ENCODE data around the gene COL4A6. TPM values are rescaled to one million over a fixed set of nuclear protein-coding genes. Genes with fewer than 3 reads are reported as not detected.

The COL4A6 gene
- polyA plus RNA-seq, 1 donor from 2014 or later: 1.6 TPM

DNA sequence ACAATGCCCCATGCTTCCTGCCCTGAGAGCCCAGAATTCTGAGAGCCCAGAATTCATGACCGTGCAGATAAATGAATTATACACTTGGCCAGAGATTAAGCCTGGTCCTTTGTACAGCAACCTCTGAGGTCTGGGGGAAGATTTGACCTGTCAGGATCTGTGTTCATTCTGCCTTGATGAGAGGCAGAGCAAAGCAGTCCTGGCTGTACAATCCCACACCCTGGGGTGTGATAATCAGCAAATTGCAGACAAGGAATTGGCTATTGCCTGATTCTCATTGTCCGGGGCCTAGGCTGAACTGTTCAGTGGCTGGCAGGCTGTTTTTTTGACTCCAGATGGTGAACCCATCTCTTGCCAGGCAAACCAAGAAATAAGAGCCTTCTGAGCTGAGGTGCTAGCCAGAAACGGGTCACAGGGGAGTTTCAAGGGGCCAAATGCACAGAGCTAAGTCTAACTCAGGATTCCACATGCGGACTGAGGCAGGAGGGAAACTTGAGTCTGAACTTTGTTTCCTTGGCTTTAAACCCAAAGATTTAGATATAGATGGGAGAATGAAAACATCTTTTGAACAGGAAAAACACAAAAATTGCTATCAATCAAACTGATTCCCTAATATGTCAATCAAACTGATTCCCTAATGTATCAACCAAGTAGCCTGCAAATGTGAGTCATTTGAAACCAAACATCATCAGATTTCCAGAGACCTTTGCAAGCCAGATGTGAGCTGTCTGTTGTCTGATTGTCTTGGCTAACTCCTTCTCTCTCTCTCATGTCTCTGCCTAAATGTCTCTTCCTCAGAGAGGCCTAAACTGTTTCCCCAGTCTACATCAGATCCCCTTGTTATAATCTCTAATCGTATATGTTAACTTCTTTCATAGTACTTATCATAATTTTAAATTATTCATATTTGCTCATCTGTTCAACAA, 187.3 kb downstream of the COL4A6 start:
- Histone ChIP-seq H3K79me2 (replicated peaks; ENCODE audit: insufficient read depth, low read length) (no peaks in the 10 kb centered on the region), H3K4me2 (ENCODE audit: low read length) (no peak overlapping the region), H3K27me3 (ENCODE audit: insufficient read depth, low read depth, low read length) (no peaks in the 10 kb centered on the region), H3K9me2 (ENCODE audit: insufficient read depth, low read length) (no peaks in the 10 kb centered on the region), H3K9ac (ENCODE audit: low read length) (no peak overlapping the region), H3K27ac (ENCODE audit: low read length) (no peak overlapping the region), H3K4me3 (ENCODE audit: low read length) (no peak overlapping the region), H2AFZ (ENCODE audit: low read depth, low read length) (no peak overlapping the region), H4K20me1 (ENCODE audit: insufficient read depth) (no peaks in the 10 kb centered on the region), H3F3A (ENCODE audit: insufficient read depth, low read length, poor library complexity, severe bottlenecking) (no peaks in the 10 kb centered on the region), H3K9me3 (ENCODE audit: low read length) (no peaks in the 10 kb centered on the region), H3K36me3 (ENCODE audit: insufficient read depth, low read length) (no peaks in the 10 kb centered on the region)
- TF ChIP-seq SMC3 (conservative IDR thresholded peaks at IDR 0.05; ENCODE audit: poor library complexity) (no peak), EP300 (conservative IDR thresholded peaks at IDR 0.05; ENCODE audit: poor library complexity, severe bottlenecking) (no peak), POLR2AphosphoS5 (IDR thresholded peaks at IDR 0.05) (no peak), RAD21 (conservative IDR thresholded peaks at IDR 0.05) (no peak), EZH2 (IDR thresholded peaks at IDR 0.05; ENCODE audit: borderline replicate concordance, insufficient read depth, low read length, poor library complexity, severe bottlenecking) (no peak), TAF1 (IDR thresholded peaks at IDR 0.05; ENCODE audit: low read depth) (no peak), MXI1 (conservative IDR thresholded peaks at IDR 0.05; ENCODE audit: poor library complexity, severe bottlenecking) (no peak)
- TF ChIP-seq, protein P1, sequence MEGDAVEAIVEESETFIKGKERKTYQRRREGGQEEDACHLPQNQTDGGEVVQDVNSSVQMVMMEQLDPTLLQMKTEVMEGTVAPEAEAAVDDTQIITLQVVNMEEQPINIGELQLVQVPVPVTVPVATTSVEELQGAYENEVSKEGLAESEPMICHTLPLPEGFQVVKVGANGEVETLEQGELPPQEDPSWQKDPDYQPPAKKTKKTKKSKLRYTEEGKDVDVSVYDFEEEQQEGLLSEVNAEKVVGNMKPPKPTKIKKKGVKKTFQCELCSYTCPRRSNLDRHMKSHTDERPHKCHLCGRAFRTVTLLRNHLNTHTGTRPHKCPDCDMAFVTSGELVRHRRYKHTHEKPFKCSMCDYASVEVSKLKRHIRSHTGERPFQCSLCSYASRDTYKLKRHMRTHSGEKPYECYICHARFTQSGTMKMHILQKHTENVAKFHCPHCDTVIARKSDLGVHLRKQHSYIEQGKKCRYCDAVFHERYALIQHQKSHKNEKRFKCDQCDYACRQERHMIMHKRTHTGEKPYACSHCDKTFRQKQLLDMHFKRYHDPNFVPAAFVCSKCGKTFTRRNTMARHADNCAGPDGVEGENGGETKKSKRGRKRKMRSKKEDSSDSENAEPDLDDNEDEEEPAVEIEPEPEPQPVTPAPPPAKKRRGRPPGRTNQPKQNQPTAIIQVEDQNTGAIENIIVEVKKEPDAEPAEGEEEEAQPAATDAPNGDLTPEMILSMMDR (IDR thresholded peaks at IDR 0.05; ENCODE audit: poor library complexity, severe bottlenecking): no peak
- TF ChIP-seq, protein P2, sequence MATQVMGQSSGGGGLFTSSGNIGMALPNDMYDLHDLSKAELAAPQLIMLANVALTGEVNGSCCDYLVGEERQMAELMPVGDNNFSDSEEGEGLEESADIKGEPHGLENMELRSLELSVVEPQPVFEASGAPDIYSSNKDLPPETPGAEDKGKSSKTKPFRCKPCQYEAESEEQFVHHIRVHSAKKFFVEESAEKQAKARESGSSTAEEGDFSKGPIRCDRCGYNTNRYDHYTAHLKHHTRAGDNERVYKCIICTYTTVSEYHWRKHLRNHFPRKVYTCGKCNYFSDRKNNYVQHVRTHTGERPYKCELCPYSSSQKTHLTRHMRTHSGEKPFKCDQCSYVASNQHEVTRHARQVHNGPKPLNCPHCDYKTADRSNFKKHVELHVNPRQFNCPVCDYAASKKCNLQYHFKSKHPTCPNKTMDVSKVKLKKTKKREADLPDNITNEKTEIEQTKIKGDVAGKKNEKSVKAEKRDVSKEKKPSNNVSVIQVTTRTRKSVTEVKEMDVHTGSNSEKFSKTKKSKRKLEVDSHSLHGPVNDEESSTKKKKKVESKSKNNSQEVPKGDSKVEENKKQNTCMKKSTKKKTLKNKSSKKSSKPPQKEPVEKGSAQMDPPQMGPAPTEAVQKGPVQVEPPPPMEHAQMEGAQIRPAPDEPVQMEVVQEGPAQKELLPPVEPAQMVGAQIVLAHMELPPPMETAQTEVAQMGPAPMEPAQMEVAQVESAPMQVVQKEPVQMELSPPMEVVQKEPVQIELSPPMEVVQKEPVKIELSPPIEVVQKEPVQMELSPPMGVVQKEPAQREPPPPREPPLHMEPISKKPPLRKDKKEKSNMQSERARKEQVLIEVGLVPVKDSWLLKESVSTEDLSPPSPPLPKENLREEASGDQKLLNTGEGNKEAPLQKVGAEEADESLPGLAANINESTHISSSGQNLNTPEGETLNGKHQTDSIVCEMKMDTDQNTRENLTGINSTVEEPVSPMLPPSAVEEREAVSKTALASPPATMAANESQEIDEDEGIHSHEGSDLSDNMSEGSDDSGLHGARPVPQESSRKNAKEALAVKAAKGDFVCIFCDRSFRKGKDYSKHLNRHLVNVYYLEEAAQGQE (IDR thresholded peaks at IDR 0.05; ENCODE audit: borderline replicate concordance): no peak

DNA sequence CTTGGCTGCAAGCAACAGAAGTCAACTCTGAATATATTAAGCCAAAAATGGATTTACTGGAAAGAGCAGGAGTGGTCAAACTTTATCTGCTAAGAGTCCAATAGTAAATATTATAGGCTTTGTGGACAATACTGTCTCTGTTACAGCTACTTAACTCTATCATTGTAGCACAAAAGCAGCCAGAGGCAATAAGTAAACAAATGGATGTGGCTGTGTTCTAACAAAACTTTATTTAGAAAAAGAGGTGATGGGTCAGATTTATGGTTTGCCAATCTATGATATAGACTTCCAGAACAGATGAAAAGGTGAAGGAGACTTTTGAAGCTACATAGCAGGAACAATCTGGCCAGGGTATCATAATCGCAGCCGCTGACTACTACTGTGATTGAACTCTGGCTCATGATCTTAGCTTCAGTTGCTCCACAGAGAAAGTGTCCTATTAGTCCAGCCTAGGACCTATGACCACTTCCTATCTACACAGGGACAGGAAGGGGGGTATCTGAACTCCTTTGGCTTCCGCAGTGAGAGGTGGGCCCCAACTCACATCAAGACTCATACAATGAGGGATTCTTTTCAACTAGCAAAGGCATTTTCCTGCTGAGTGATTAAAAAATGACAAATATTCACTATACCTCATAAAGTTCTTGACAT, 191.8 kb downstream of the COL4A6 start:
- Histone ChIP-seq H3K27ac (ENCODE audit: low read length) (no peak overlapping the region), H3K36me3 (ENCODE audit: insufficient read depth, low read length) (no peaks in the 10 kb centered on the region), H3K9ac (ENCODE audit: low read length) (no peak overlapping the region), H3K27me3 (ENCODE audit: insufficient read depth, low read depth, low read length) (no peaks in the 10 kb centered on the region), H3K9me2 (ENCODE audit: insufficient read depth, low read length) (no peaks in the 10 kb centered on the region), H4K20me1 (ENCODE audit: insufficient read depth) (no peaks in the 10 kb centered on the region), H3K4me2 (ENCODE audit: low read length) (no peak overlapping the region), H3K9me3 (ENCODE audit: low read length) (no peaks in the 10 kb centered on the region), H3F3A (ENCODE audit: insufficient read depth, low read length, poor library complexity, severe bottlenecking) (no peaks in the 10 kb centered on the region), H3K79me2 (replicated peaks; ENCODE audit: insufficient read depth, low read length) (no peaks in the 10 kb centered on the region), H3K4me3 (ENCODE audit: low read length) (no peak overlapping the region), H2AFZ (ENCODE audit: low read depth, low read length) (no peak overlapping the region)
- TF ChIP-seq TAF1 (IDR thresholded peaks at IDR 0.05; ENCODE audit: low read depth) (no peak), EZH2 (IDR thresholded peaks at IDR 0.05; ENCODE audit: borderline replicate concordance, insufficient read depth, low read length, poor library complexity, severe bottlenecking) (no peak), RAD21 (conservative IDR thresholded peaks at IDR 0.05) (no peak), EP300 (conservative IDR thresholded peaks at IDR 0.05; ENCODE audit: poor library complexity, severe bottlenecking) (no peak), POLR2AphosphoS5 (IDR thresholded peaks at IDR 0.05) (no peak), SMC3 (conservative IDR thresholded peaks at IDR 0.05; ENCODE audit: poor library complexity) (no peak)
- TF ChIP-seq, protein P2 (IDR thresholded peaks at IDR 0.05; ENCODE audit: borderline replicate concordance): no peak
- TF ChIP-seq, protein P1 (IDR thresholded peaks at IDR 0.05; ENCODE audit: poor library complexity, severe bottlenecking): no peak

Data from neural cell (in vitro differentiated cells).